ENCODE results near the gene NT5C.

DNA sequence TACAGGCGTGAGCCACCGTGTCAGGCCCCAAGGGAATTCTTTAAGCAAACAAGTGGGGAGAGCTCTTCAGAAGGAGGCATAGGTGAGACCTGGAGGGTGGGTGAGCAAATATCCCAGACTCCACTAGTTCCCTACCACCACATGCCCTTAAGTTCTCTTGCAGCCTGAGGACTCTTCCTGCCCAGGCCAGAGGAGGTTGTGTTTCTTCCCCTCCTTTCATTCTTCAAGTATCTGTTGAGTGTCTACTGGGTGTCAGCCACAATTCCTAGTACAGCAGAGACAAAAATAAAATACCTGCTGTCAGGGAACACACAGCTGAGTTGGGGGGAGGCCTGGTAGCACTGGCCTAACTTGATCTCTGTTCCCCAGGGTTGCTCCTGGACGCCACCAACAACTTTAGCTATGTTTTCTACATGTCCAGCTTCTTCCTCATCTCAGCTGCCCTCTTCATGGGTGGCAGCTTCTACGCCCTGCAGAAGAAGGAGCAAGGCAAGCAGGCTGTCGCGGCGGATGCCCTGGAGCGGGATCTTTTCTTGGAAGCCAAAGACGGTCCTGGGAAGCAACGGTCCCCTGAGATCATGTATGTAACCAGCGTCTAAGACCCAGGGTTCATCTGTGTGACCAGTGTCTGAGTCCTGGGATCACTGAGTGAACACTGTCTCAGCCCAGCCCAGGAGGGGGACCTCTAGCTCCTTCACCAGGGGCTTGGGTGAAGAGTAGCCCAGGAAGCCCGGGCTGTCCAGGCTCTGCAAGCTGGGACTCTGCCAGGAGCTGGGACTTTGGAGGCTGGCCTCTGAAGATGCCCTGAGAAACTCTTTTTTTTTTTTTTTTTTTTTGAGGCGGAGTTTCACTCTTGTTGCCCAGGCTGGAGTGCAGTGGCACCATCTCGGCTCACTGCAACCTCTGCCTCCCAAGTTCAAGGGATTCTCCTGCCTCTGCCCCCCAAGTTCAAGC is 27.7 kb downstream of the NT5C start:
- TF ChIP-seq, protein P1, sequence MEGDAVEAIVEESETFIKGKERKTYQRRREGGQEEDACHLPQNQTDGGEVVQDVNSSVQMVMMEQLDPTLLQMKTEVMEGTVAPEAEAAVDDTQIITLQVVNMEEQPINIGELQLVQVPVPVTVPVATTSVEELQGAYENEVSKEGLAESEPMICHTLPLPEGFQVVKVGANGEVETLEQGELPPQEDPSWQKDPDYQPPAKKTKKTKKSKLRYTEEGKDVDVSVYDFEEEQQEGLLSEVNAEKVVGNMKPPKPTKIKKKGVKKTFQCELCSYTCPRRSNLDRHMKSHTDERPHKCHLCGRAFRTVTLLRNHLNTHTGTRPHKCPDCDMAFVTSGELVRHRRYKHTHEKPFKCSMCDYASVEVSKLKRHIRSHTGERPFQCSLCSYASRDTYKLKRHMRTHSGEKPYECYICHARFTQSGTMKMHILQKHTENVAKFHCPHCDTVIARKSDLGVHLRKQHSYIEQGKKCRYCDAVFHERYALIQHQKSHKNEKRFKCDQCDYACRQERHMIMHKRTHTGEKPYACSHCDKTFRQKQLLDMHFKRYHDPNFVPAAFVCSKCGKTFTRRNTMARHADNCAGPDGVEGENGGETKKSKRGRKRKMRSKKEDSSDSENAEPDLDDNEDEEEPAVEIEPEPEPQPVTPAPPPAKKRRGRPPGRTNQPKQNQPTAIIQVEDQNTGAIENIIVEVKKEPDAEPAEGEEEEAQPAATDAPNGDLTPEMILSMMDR (IDR thresholded peaks at IDR 0.05), result no peak
- no peak for TF ChIP-seq POLR2A (IDR thresholded peaks at IDR 0.05)
